ENCODE measurements around the gene ALDH1A3. TPM values are rescaled to one million over a fixed set of nuclear protein-coding genes. Genes with fewer than 3 reads are reported as not detected.

ALDH1A3 gene
- total RNA-seq, 2 experiments from 2014 or later = not detected

- ChIA-PET CTCF (no interaction called here), POLR2A (no interaction called here)
These were observed 19.2 kb downstream of the ALDH1A3 start for GRCh38 chr15:100898661-100899462.

- POLR2A ChIA-PET = no interaction called here
- CTCF ChIA-PET = no interaction called here
These were observed 20.0 kb downstream of the ALDH1A3 start for GRCh38 chr15:100899601-100900000.

GRCh38 chr15:100900136-100900794 is 20.6 kb downstream of the ALDH1A3 start:
- ChIA-PET CTCF (no interaction called here), POLR2A (no interaction called here)

GRCh38 chr15:100900795-100901169 is 21.2 kb downstream of the ALDH1A3 start:
- CTCF ChIA-PET = interaction anchor here (1.2 kb wide), 1 partner anchor 108 kb away, joined by 3 read pairs; no protein-coding TSS in a partner anchor
- POLR2A ChIA-PET = no interaction called here

- CTCF ChIA-PET = interaction anchor here (1.2 kb wide), 1 partner anchor 107 kb away, joined by 3 read pairs; no protein-coding TSS in a partner anchor
- POLR2A ChIA-PET = no interaction called here
These were observed 21.7 kb downstream of the ALDH1A3 start for GRCh38 chr15:100901296-100901695.

DNA sequence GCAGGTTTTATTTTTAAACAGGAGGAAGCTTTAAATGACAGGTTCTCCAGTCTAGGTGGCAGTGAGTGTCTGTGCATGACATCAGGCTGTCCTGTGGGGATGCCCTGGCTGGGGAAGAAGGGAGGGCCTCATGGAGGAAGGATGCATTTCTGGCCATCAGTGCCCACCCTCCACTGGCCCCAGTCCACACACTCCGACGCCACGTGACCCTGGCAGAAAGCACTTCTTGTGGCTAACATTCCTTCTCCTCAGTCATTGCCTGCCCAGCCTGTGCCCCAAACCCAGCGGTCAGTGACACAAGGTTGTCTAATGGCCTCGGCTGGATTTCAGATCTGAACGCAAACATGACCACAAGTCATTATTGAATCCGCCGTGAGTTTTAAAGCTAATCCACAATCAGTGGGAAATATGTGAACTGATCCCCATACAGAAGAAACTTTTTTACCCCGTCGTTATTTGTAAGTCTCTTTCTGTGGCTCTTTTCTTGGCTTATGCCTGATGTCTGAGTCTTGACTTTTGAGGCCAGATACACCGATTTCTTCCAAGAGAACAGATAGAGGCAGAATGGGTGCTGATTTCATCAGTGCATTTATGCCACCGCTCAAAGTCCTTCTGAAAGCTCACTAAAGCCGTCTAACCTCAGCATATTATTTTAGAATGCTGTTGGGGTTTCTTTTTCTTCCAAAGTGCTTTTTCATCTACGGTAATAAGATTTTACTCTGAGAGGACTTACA is 22.2 kb downstream of the ALDH1A3 start:
- ChIA-PET CTCF (interaction anchor here (1.2 kb wide), 1 partner anchor 106 kb away, joined by 3 read pairs; no protein-coding TSS in a partner anchor), POLR2A (no interaction called here)

DNA sequence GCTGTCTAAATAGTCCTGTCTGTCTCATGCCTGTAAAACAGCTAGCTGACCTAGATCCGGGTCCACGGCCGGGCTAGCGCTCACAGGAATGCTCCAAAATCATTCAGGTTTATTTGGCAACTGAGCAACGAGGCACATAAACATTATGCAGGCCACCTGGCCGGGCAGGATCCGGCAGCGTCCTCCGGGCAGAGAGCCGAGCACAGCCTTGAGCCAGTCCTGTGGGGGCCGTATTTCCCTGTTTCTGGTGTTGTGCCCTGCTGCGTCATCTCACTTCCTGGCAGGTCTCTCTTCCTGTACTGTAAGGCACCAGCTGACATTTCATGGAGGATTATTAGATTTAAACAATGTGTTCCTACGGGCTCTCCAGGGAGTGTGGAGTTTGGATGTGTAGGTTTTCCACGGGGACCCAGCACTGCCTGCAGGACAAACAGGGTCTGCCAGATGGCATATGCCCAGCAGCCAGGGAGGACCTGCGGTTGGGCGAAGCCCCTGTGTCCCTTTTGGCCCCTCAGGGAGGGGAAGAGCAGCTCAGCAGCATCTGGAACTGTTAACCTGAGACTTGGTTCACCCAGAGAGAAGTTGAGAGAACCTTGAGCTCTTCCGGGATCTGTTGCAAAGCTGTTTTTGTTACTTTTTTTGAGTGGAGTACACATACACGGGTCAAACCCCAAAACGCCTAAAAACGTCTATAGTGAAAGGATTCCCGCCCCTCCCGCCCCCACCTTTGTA is 23.0 kb downstream of the ALDH1A3 start:
- CTCF ChIA-PET = no interaction called here

GRCh38 chr15:100903168-100903554 is 23.5 kb downstream of the ALDH1A3 start:
- CTCF ChIA-PET = no interaction called here

More for the DNA sequence above, 23.0 kb downstream of the ALDH1A3 start:
- POLR2A ChIA-PET = no interaction called here

DNA sequence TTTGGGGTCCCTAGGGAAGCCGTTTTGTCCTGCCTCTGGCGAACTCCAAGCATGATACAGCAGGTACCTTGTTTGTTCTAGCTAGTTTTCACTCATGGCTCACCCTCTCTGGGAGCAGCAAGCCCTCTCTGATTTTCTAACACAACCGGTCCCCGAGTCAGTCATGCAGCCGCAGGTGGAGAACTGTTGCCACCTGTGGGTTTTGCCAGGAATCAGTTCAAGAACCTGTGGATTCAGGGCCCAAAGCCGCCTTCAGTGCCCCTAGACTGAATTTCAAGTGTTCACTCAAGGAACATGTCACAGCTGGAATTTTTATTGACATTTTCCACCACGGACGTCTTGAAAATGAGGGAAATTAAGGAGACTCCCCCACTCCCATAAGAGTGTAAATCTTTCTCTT is 26.2 kb downstream of the ALDH1A3 start:
- POLR2A ChIA-PET = no interaction called here
- CTCF ChIA-PET = interaction anchor here (0.7 kb wide), 1 partner anchor 110 kb away, joined by 3 read pairs; no protein-coding TSS in a partner anchor

More at GRCh38 chr15:100903168-100903554, 23.5 kb downstream of the ALDH1A3 start:
- POLR2A ChIA-PET = no interaction called here

DNA sequence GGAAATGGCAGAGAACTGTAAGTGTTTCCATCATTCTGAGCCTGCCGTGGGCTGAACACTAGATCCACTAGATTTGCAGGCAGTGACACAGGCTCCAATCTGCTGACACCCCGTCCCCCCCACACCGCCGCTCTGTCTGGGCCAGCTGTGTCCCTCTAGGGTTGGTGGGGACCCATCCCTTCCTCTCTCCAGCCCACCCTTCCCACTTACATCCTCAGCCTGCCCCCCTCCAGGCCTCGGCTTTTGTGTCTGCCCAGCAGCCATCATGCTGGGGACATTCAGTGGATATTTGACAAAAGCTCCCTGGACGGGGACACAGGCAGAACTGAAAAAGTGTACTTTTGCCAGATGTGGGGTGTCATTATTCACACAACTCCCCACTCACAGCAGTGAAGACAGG is 28.8 kb downstream of the ALDH1A3 start:
- POLR2A ChIA-PET = no interaction called here
- CTCF ChIA-PET = interaction anchor here (1.5 kb wide), 1 partner anchor 9 kb away, joined by 3 read pairs; no protein-coding TSS in a partner anchor

DNA sequence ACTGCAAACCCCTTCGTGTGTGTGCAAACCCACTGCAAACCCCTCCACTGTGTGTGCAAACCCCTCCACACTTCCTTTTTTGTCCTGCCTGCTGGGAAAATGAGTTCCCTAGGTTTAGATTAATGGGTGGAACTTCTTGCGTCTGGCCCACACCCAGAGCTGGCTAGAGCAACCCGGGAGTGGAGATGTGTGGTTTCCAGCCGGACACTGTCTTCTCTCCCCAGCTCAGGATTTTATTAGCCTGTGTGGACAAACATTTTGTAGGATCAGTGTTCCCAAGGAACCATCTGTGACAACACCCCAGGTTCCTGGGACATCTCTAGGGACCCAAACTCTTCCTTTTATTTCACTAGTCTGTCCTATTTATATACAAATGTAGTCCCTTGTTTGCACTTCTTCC is 29.9 kb downstream of the ALDH1A3 start:
- POLR2A ChIA-PET = no interaction called here
- CTCF ChIA-PET = no interaction called here

GRCh38 chr15:100909989-100910955 is 30.6 kb downstream of the ALDH1A3 start:
- CTCF ChIA-PET = no interaction called here
- POLR2A ChIA-PET = no interaction called here

GRCh38 chr15:100911086-100911485 is 31.5 kb downstream of the ALDH1A3 start:
- ChIA-PET CTCF (no interaction called here), POLR2A (no interaction called here)

DNA sequence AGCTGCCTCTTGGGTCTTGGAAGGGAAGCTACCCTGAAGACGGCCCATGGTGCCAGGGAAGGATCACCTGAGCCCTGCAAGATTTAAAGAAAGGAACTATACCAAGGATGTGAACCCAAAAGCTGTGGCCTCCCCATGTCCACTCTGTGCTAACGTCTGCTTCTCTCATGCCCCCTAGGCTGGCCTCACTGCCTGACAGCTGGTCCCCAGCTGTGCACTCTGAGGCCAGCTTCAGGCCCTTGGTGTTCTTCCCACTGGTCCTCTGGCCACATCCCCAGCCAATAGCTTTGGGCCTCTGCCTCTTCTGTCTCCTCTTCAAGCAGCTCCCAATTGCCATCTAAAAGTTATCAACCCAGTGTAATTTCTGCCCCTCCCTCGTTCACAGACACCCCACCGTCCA is 34.3 kb downstream of the ALDH1A3 start:
- POLR2A ChIA-PET = no interaction called here
- CTCF ChIA-PET = interaction anchor here (2.8 kb wide), 1 partner anchor 94 kb away, joined by 8 read pairs; no protein-coding TSS in a partner anchor

DNA sequence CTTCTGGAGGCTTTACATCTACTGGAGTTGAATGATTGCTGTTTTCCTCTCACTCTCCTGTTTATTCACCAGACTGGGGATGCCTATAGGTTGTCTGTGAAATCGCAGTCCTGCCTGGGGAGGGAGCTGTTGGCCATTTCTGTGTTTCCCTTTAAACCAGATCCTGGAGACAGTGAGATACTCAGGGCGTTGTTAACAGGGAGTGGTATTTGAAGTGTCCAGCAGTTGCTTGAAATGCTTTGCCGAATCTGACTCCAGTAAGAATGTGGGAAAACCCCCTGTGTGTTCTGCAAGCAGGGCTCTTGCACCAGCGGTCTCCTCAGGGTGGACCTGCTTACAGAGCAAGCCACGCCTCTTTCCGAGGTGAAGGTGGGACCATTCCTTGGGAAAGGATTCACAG is 35.2 kb downstream of the ALDH1A3 start:
- CTCF ChIA-PET = interaction anchor here (1.6 kb wide), 1 partner anchor 93 kb away, joined by 6 read pairs; no protein-coding TSS in a partner anchor
- POLR2A ChIA-PET = no interaction called here

GRCh38 chr15:100918034-100918689 is 38.5 kb downstream of the ALDH1A3 start:
- POLR2A ChIA-PET = interaction anchor here (0.5 kb wide), 1 partner anchor 90 kb away, joined by 8 read pairs; no protein-coding TSS in a partner anchor

DNA sequence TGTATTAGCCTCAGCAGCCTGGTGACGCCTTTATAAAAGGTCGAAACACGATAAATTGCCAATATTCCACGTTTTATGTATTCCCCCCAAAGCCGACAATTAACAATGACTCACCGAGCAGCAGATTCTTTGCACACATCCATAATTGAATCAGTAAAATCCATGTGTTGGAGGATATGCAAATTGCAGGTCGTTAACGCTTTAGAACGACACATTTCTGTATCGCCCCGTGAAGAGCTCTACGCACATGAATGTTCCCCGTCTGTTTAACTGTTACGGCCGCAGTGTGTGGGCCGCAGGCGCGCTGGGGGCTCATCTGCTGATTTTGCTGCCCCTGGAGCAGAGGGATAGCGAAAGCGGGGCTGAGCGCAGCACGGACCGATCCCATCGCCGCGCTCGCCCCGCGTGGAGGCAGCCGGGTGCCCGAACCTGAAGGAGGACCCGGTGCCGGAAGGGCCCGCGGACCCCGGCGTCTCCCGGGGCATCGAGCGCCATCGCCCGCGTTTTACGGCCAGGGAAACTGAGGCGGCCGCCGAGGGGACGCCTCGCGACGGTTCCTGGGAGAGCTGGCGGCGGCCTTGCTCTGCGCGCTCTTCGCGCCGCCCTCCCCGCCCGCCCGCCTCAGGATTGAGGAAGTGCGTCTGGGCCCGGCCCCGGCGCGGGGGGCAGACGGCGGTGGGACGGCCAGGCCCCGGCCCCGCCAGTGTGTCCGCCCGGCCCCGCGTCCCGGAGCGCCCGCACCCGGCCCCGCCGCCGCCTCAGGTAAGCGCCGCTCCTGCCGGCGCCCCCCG is 39.3 kb downstream of the ALDH1A3 start, which contains the start of gene LRRK1:
TSS of gene LRRK1 (plus strand) at position 668 of the 791 bp plus-strand sequence. CDS start 5,276 bp downstream, outside the sequence.
- CTCF ChIA-PET = interaction anchor here (0.7 to 8.4 kb wide), 6 partner anchors 9 to 97 kb away, joined by 3 to 112 read pairs (median 9); no protein-coding TSS in a partner anchor
- POLR2A ChIA-PET = interaction anchor here (0.6 kb wide), 1 partner anchor 15 kb away, joined by 9 read pairs; no protein-coding TSS in a partner anchor

More at GRCh38 chr15:100918034-100918689, 38.5 kb downstream of the ALDH1A3 start:
- CTCF ChIA-PET = interaction anchor here (0.7 to 8.4 kb wide), 10 partner anchors 10 to 227 kb away, joined by 3 to 112 read pairs (median 3); no protein-coding TSS in a partner anchor
